ENCODE results near the gene LRRC47. TPM values are rescaled to one million over a fixed set of nuclear protein-coding genes. Genes with fewer than 3 reads are reported as not detected.

Gene LRRC47
- total and polyA plus RNA-seq, 2 experiments from 2014 or later, result 15.1 to 41.9 TPM

GRCh38 chr1:3735027-3735681, 61.1 kb downstream of the LRRC47 start:
- 70 to 84% methylated on average over 10 to 12 of the region's 12 CpGs for WGBS, 2 experiments (ENCODE audit: low coverage in 1 of 2, low lambda C conversion rate in 2 of 2, missing lambda C conversion rate in 2 of 2)
- no peaks in the 10 kb centered on the region for H4K20me1 ChIP-seq (ENCODE audit: insufficient read depth)
- in situ Hi-C loops (cut with MboI), result no loop called here
- no peaks in the 10 kb centered on the region for H3K36me3 ChIP-seq (ENCODE audit: low read depth)
- H2AFZ ChIP-seq, result no peak overlapping the region
- H3K27ac ChIP-seq, result no peak overlapping the region
- no peak overlapping the region for H3K9ac ChIP-seq
- DNase-seq, result no peak
- H3K9me2 ChIP-seq (ENCODE audit: insufficient read depth), result no peaks in the 10 kb centered on the region
- no peaks in the 10 kb centered on the region for H3K79me2 ChIP-seq (ENCODE audit: insufficient read depth)
- peaks cover 7% of the 10 kb centered on the region; the same call in 1 of the 2 replicates for H3K4me1 ChIP-seq (ENCODE audit: insufficient read depth)
- no peaks in the 10 kb centered on the region for H3K27me3 ChIP-seq (replicated peaks; ENCODE audit: insufficient read depth)
- no peaks in the 10 kb centered on the region for H3F3A ChIP-seq (ENCODE audit: insufficient read depth)
- no peaks in the 10 kb centered on the region for H3K9me3 ChIP-seq (ENCODE audit: low read depth)
- H3K4me3 ChIP-seq, result no peak overlapping the region
- TF ChIP-seq EZH2 (IDR thresholded peaks at IDR 0.05; ENCODE audit: insufficient read depth, poor library complexity, severe bottlenecking), result no peak
- no peak for TF ChIP-seq EZH2phosphoT487 (IDR thresholded peaks at IDR 0.05; ENCODE audit: insufficient read depth, low read depth)
- no peak overlapping the region for H3K4me2 ChIP-seq (ENCODE audit: unreplicated experiment)

- no peak overlapping the region for H3K9ac ChIP-seq
- no peak overlapping the region for H3K4me2 ChIP-seq (ENCODE audit: unreplicated experiment)
- no peaks in the 10 kb centered on the region for H3F3A ChIP-seq (ENCODE audit: insufficient read depth)
- H3K36me3 ChIP-seq (ENCODE audit: low read depth), result no peaks in the 10 kb centered on the region
- H3K9me3 ChIP-seq (ENCODE audit: low read depth), result no peaks in the 10 kb centered on the region
- TF ChIP-seq EZH2 (IDR thresholded peaks at IDR 0.05; ENCODE audit: insufficient read depth, poor library complexity, severe bottlenecking) (no peak), EZH2phosphoT487 (IDR thresholded peaks at IDR 0.05; ENCODE audit: insufficient read depth, low read depth) (no peak)
- no peak for DNase-seq
- H3K79me2 ChIP-seq (ENCODE audit: insufficient read depth), result no peaks in the 10 kb centered on the region
- no peaks in the 10 kb centered on the region for H4K20me1 ChIP-seq (ENCODE audit: insufficient read depth)
- H2AFZ ChIP-seq, result no peak overlapping the region
- H3K27ac ChIP-seq, result no peak overlapping the region
- no peaks in the 10 kb centered on the region for H3K27me3 ChIP-seq (replicated peaks; ENCODE audit: insufficient read depth)
- 94 to 96% methylated on average over 15 to 16 of the region's 16 CpGs for WGBS, 2 experiments (ENCODE audit: low coverage in 1 of 2, low lambda C conversion rate in 2 of 2, missing lambda C conversion rate in 2 of 2)
- H3K4me1 ChIP-seq (ENCODE audit: insufficient read depth), result peaks cover 7% of the 10 kb centered on the region; the same call in 1 of the 2 replicates
- in situ Hi-C loops (cut with MboI), result no loop called here
- no peaks in the 10 kb centered on the region for H3K9me2 ChIP-seq (ENCODE audit: insufficient read depth)
- no peak overlapping the region for H3K4me3 ChIP-seq
Observed at GRCh38 chr1:3734602-3735001, 61.7 kb downstream of the LRRC47 start.

DNA sequence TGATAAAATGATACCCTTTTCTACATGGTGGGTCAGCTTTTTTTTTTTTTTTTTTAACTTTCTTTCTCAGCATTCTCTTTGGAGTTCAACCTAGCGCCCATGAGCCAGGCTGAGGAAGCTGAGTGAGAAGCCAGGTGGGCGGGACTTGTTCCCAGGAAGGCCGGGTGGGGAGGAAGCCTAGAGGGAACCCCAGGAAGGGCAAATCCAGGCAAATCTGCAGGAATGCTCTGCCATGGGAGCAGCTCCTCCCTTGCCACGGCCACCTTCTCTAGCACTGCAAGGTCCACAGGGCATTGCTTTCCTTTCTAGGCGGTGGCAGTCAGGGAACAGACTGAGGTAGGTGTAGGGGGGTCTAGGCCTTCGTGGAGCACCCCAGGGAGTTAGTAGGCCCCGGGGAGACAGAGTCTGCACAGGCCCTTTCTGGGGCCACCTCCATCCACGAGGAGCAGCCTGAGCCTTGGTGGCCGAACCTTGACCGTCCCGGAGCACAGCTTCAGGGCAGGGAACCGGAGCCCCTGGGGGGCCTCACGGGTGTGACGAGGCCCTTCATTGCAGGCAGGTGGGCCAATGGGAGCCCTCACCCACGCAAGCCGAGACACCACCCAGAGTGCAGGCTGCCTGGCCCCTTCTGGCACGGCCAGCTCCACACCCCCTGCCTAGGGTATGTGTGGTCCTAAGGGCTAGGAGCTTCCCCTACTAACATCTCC, 62.3 kb downstream of the LRRC47 start:
- no peak overlapping the region for H3K27ac ChIP-seq
- no peaks in the 10 kb centered on the region for H3F3A ChIP-seq (ENCODE audit: insufficient read depth)
- no peaks in the 10 kb centered on the region for H4K20me1 ChIP-seq (ENCODE audit: insufficient read depth)
- H3K9ac ChIP-seq, result no peak overlapping the region
- H3K36me3 ChIP-seq (ENCODE audit: low read depth), result no peaks in the 10 kb centered on the region
- in situ Hi-C loops (cut with MboI), result no loop called here
- no peak for TF ChIP-seq EZH2phosphoT487 (IDR thresholded peaks at IDR 0.05; ENCODE audit: insufficient read depth, low read depth)
- TF ChIP-seq EZH2 (IDR thresholded peaks at IDR 0.05; ENCODE audit: insufficient read depth, poor library complexity, severe bottlenecking), result no peak
- no peaks in the 10 kb centered on the region for H3K79me2 ChIP-seq (ENCODE audit: insufficient read depth)
- H3K9me2 ChIP-seq (ENCODE audit: insufficient read depth), result no peaks in the 10 kb centered on the region
- no peaks in the 10 kb centered on the region for H3K27me3 ChIP-seq (replicated peaks; ENCODE audit: insufficient read depth)
- no peak overlapping the region for H2AFZ ChIP-seq
- H3K4me2 ChIP-seq (ENCODE audit: unreplicated experiment), result no peak overlapping the region
- DNase-seq, result no peak
- no peak overlapping the region for H3K4me3 ChIP-seq
- H3K9me3 ChIP-seq (ENCODE audit: low read depth), result no peaks in the 10 kb centered on the region
- 86 to 92% methylated on average over 17 of the region's 17 CpGs for WGBS, 2 experiments (ENCODE audit: low coverage in 1 of 2, low lambda C conversion rate in 2 of 2, missing lambda C conversion rate in 2 of 2)
- H3K4me1 ChIP-seq (ENCODE audit: insufficient read depth), result peaks cover 7% of the 10 kb centered on the region; the same call in 1 of the 2 replicates

DNA sequence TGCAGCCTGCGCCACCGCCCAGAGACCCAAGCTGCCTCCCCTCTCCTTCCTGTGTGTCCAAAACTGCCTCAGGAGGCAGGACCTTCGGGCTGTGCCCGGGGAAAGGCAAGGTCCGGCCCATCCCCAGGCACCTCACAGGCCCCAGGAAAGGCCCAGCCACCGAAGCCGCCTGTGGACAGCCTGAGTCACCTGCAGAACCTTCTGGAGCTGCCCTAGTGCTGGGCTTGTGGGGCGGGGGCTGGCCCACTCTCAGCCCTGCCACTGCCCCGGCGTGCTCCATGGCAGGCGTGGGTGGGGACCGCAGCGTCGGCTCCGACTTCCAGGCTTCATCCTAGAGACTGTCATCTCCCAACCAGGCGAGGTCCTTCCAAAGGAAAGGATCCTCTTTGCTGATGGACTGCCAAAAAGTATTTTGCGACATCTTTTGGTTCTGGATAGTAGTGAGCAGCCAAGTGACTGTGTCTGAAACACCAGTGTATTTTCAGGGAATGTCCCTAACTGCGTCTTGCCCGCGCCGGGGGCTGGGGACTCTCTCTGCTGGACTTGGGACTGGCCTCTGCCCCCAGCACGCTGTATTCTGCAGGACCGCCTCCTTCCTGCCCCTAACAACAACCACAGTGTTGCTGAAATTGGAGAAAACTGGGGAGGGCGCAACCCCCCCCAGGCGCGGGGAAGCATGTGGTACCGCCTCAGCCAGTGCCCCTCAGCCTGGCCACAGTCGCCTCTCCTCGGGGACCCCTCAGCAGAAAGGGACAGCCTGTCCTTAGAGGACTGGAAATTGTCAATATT, 63.0 kb downstream of the LRRC47 start:
- no peak for DNase-seq
- H3K9me3 ChIP-seq (ENCODE audit: low read depth), result no peaks in the 10 kb centered on the region
- no peaks in the 10 kb centered on the region for H4K20me1 ChIP-seq (ENCODE audit: insufficient read depth)
- H3K4me1 ChIP-seq (ENCODE audit: insufficient read depth), result peaks cover 7% of the 10 kb centered on the region; the same call in 1 of the 2 replicates
- 48 to 50% methylated on average over 29 of the region's 29 CpGs for WGBS, 2 experiments (ENCODE audit: low coverage in 1 of 2, low lambda C conversion rate in 2 of 2, missing lambda C conversion rate in 2 of 2)
- no peaks in the 10 kb centered on the region for H3F3A ChIP-seq (ENCODE audit: insufficient read depth)
- peak overlapping the region; percentile 32 for H3K9ac ChIP-seq
- peak overlapping the region; percentile 12 for H3K4me2 ChIP-seq (ENCODE audit: unreplicated experiment)
- H3K36me3 ChIP-seq (ENCODE audit: low read depth), result no peaks in the 10 kb centered on the region
- TF ChIP-seq EZH2phosphoT487 (IDR thresholded peaks at IDR 0.05; ENCODE audit: insufficient read depth, low read depth), result no peak
- no peak for TF ChIP-seq EZH2 (IDR thresholded peaks at IDR 0.05; ENCODE audit: insufficient read depth, poor library complexity, severe bottlenecking)
- H3K27ac ChIP-seq, result no peak overlapping the region
- no peaks in the 10 kb centered on the region for H3K79me2 ChIP-seq (ENCODE audit: insufficient read depth)
- H3K9me2 ChIP-seq (ENCODE audit: insufficient read depth), result no peaks in the 10 kb centered on the region
- no peaks in the 10 kb centered on the region for H3K27me3 ChIP-seq (replicated peaks; ENCODE audit: insufficient read depth)
- H3K4me3 ChIP-seq, result no peak overlapping the region
- in situ Hi-C loops (cut with MboI), result no loop called here
- H2AFZ ChIP-seq, result peak overlapping the region; percentile 69
